GM12878 (cell line): ENCODE results near the gene CRX. TPM values are rescaled to one million over a fixed set of nuclear protein-coding genes. Genes with fewer than 3 reads are reported as not detected.
A peak's percentile ranks its signal among the peaks of the same experiment; 100 is the strongest.

ENCODE experiments used
- ATAC-seq: fragments of 200-7000 bp; cut with Tn5 transposase; 3 replicates; pipeline ENCODE4 v1.9.1; 2020; ENCODE audit warnings: mild to moderate bottlenecking, moderate library complexity
- BruUV-seq: library from RNA; stranded (reverse); fragments of 400-500 nt; replicated peaks from 2 replicates; lab custom pipeline; 2021; lab: Mats Ljungman, UMichigan
- CTCF ChIA-PET: fragments of 300-600 bp; sonication (Branson Sonifier 250); formaldehyde crosslinking; extraction: SDS; loops from one replicate; lab custom pipeline; 2021; ENCODE audit warnings: inconsistent platforms; lab: Yijun Ruan, JAX
- POLR2A ChIA-PET: fragments of 350-600 bp; formaldehyde crosslinking; extraction: SDS; loops from one replicate; lab custom pipeline; 2021; ENCODE audit warnings: inconsistent platforms; lab: Charles Lee
- RAD21 ChIA-PET: fragments of 300-600 bp; sonication (Branson Sonifier 250); formaldehyde crosslinking; loops from one replicate; lab custom pipeline; 2023; ENCODE audit warnings: antibody characterized with exemption; ENCODE audit not compliant: unreplicated experiment; lab: Charles Lee
- SMC1A ChIA-PET: fragments of 300-600 bp; sonication (Branson Sonifier 250); formaldehyde crosslinking; loops from one replicate; lab custom pipeline; 2023; ENCODE audit not compliant: unreplicated experiment, uncharacterized antibody; lab: Charles Lee
- DNase-seq: peaks from one replicate; pipeline ENCODE4 v3.0.0-alpha.2; 2011; ENCODE audit warnings: low read depth, low spot score
- FAIRE-seq: peaks from 3 replicates; lab custom pipeline; 2011; peaks lifted over from hg19 to GRCh38; lab: Jason Lieb, UNC
- H2AFZ ChIP-seq: 2 replicates; pipeline ENCODE4 v1.6.0; 2011; ENCODE audit warnings: low read depth, low read length, control low read depth; ENCODE audit not compliant: control insufficient read depth
- H3K27ac ChIP-seq: 2 replicates; pipeline ENCODE4 v1.5.1; 2011; ENCODE audit warnings: control low read depth; ENCODE audit not compliant: control insufficient read depth, insufficient read depth
- H3K27me3 ChIP-seq, 2 experiments: replicated peaks in 1 of 2; 2 replicates each; pipeline versions ENCODE4 v1.6.0 to v1.6.1; 2011; ENCODE audit warnings: low read length in 1 of 2; ENCODE audit not compliant: control insufficient read depth in 2 of 2, insufficient read depth in 2 of 2
- H3K36me3 ChIP-seq, 2 experiments: 2 replicates each; pipeline ENCODE4 v1.5.1; 2011; ENCODE audit warnings: low read length in 1 of 2; ENCODE audit not compliant: control insufficient read depth in 2 of 2, insufficient read depth in 2 of 2
- H3K4me1 ChIP-seq: 2 replicates; pipeline ENCODE4 v1.6.1; 2011; ENCODE audit warnings: mild to moderate bottlenecking, low read length, moderate library complexity, mixed read lengths; ENCODE audit not compliant: control insufficient read depth, insufficient read depth
- H3K4me2 ChIP-seq: 2 replicates; pipeline ENCODE4 v1.6.0; 2011; ENCODE audit warnings: control low read depth; ENCODE audit not compliant: control insufficient read depth, insufficient read depth
- H3K4me3 ChIP-seq: fragments of 200-600 bp; sonication (generic); 2 replicates; pipeline ENCODE4 v1.5.1; 2016
- H3K79me2 ChIP-seq: 2 replicates; pipeline ENCODE4 v1.6.0; 2011; ENCODE audit warnings: low read length; ENCODE audit not compliant: control insufficient read depth, insufficient read depth
- H3K9ac ChIP-seq: 2 replicates; pipeline ENCODE4 v1.8.0; 2011; ENCODE audit warnings: low read length, control low read depth, mixed read lengths; ENCODE audit not compliant: control insufficient read depth, insufficient read depth
- H3K9me3 ChIP-seq: replicated peaks from 3 replicates; pipeline ENCODE4 v1.5.1; 2011; ENCODE audit warnings: mild to moderate bottlenecking, low read length; ENCODE audit not compliant: control insufficient read depth, insufficient read depth
- H4K20me1 ChIP-seq: 2 replicates; pipeline ENCODE4 v1.6.0; 2011; ENCODE audit not compliant: control insufficient read depth, insufficient read depth
- ASH2L ChIP-seq: fragments of 300-600, 200-600 bp; sonication (generic); IDR thresholded peaks from 2 replicates; pipeline ENCODE4 v1.6.1; 2017; ENCODE audit warnings: low read depth, mild to moderate bottlenecking, borderline replicate concordance
- ATF3 ChIP-seq: IDR thresholded peaks from 2 replicates; pipeline ENCODE4 v1.6.1; 2011; ENCODE audit warnings: low read depth, mild to moderate bottlenecking, low read length, moderate library complexity, borderline replicate concordance; ENCODE audit errors: extremely low read depth
- CHD1 ChIP-seq: IDR thresholded peaks from 2 replicates; pipeline ENCODE4 v1.6.1; 2012; ENCODE audit warnings: low read depth, low read length, improper control_type of control experiment
- EZH2 ChIP-seq: IDR thresholded peaks from 2 replicates; pipeline ENCODE4 v1.6.1; 2012; ENCODE audit warnings: low read depth, mild to moderate bottlenecking, control low read depth, inconsistent platforms, low read length, borderline replicate concordance; ENCODE audit not compliant: control insufficient read depth
- FOS ChIP-seq: IDR thresholded peaks from 3 replicates; pipeline ENCODE4 v1.6.1; 2011; ENCODE audit warnings: borderline replicate concordance; ENCODE audit not compliant: insufficient read length; ENCODE audit errors: extremely low read depth
- HCFC1 ChIP-seq: fragments of 150-350 bp; IDR thresholded peaks from 2 replicates; pipeline ENCODE4 v1.6.1; 2014; ENCODE audit warnings: low read length
- HDAC2 ChIP-seq: fragments of 200-600 bp; sonication (generic); IDR thresholded peaks from 2 replicates; pipeline ENCODE4 v1.6.1; 2017
- IKZF2 ChIP-seq, 2 experiments: fragments of 450-650 bp; IDR thresholded peaks; 2 replicates each; pipeline ENCODE4 v1.6.1; 2017; ENCODE audit warnings: mild to moderate bottlenecking in 2 of 2, moderate library complexity in 2 of 2
- IRF4 ChIP-seq: IDR thresholded peaks from 2 replicates; pipeline ENCODE4 v1.6.1; 2011; ENCODE audit warnings: low read depth, low read length
- KAT2A ChIP-seq: conservative IDR thresholded peaks from 2 replicates; pipeline ENCODE4 v1.6.1; 2011; ENCODE audit warnings: low read depth, low read length; ENCODE audit not compliant: control insufficient read depth
- NFIC ChIP-seq: IDR thresholded peaks from 2 replicates; pipeline ENCODE4 v1.6.1; 2012; ENCODE audit warnings: low read depth, mild to moderate bottlenecking, inconsistent platforms, low read length, moderate library complexity
- PAX8 ChIP-seq: fragments of 450-650 bp; IDR thresholded peaks from 2 replicates; pipeline ENCODE4 v1.6.1; 2017; ENCODE audit warnings: mild to moderate bottlenecking, moderate library complexity
- SMAD5 ChIP-seq: IDR thresholded peaks from 2 replicates; pipeline ENCODE4 v1.6.1; 2016; ENCODE audit warnings: antibody characterized with exemption, low read depth
- SPI1 ChIP-seq: IDR thresholded peaks from 2 replicates; pipeline ENCODE4 v1.6.1; 2011; ENCODE audit warnings: low read depth, mild to moderate bottlenecking, low read length, moderate library complexity, borderline replicate concordance; ENCODE audit not compliant: insufficient read depth
- ZNF274 ChIP-seq: IDR thresholded peaks from one replicate; pipeline ENCODE4 v1.8.0; 2011; ENCODE audit not compliant: insufficient read length, insufficient read depth
- WGBS: methylation state at CpG from one replicate; pipeline ENCODE4 v1.1.6; 2016; ENCODE audit warnings: low lambda C conversion rate; ENCODE audit not compliant: insufficient replicate concordance, insufficient coverage; ENCODE audit errors: missing lambda C conversion rate; 5-methylcytosine and 5-hydroxymethylcytosine counted together
- in situ Hi-C: fragments of 300-500 bp; cut with MboI; formaldehyde crosslinking; loops from 9 replicates; pipeline ENCODE4 v1.14.3; 2018; ENCODE audit warnings: mixed read lengths
- intact Hi-C: fragments of 100-400 bp; cut with micrococcal nuclease; formaldehyde crosslinking; loops from one replicate; pipeline ENCODE4 v1.14.2; 2022; ENCODE audit not compliant: unreplicated experiment
- polyA plus RNA-seq, 11 experiments: library from polyadenylated mRNA; depleted of rRNA in 4 of 11; unstranded in 6 of 11; stranded (reverse) in 5 of 11; fragments of >200 nt; fragmentation: Nextera tagmentation in 4 of 11; fragmentation: Illumina TruSeq in 1 of 11; extraction: Ambion mirVana in 4 of 11; extraction: Trizol in 1 of 11; gene quantifications; 1 replicate in 1 of 11; 2 replicates in 10 of 11; pipeline versions ENCODE4 v1.2.1 to v1.2.3, GENCODE V29; 2011 to 2016; ENCODE audit warnings: inconsistent platforms in 2 of 11, missing spikeins in 2 of 11, low read depth in 1 of 11
- total RNA-seq, 4 experiments: library from RNA; depleted of rRNA in 3 of 4; stranded (reverse); fragments of >200 nt in 3 of 4; fragmentation: Illumina TruSeq in 1 of 4; extraction: Trizol in 1 of 4; gene quantifications; 2 replicates each; pipeline versions ENCODE4 v1.2.1 to v1.2.3, GENCODE V29; 2013 to 2021
- TF ChIP-seq, protein P1 (sequence below): fragments of 450-650 bp; IDR thresholded peaks from 2 replicates; pipeline ENCODE4 v1.6.1; 2016; ENCODE audit warnings: mild to moderate bottlenecking, moderate library complexity, borderline replicate concordance

Gene CRX
- total and polyA plus RNA-seq, 10 of the 15 experiments (the other 5 are each of a cell fraction or from before 2014, with no cell fraction given), result not detected

DNA sequence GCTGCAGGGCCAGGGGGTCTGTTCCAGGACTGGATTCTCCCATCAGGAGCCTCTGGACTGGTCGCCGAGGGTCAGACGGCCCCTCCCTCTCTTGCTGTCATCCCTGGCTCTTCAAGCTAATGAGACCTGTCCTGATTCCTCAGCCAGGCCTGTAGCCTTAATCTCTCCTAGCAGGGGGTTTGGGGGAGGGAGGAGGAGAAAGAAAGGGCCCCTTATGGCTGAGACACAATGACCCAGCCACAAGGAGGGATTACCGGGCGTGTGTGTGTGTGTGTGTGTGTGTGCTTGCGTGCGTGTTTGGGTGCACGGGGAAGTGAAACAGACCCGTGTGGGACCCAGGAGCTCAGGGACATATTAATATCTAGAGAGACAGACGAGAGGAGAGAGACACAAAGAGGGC is 1.9 kb upstream of the CRX start:
- ChIA-PET POLR2A (no interaction called here), RAD21 (no interaction called here), SMC1A (no interaction called here), CTCF (no interaction called here)
- DNase-seq (no peak), FAIRE-seq (no peak), ATAC-seq (no peak)
- BruUV-seq, result no TSS peak
- no peaks in the 10 kb centered on the region; a peak in 3 of 4 replicates for H3K27me3 ChIP-seq
- TF ChIP-seq PAX8 (no peak), SPI1 (peak; percentile 68; the same call in 1 of the 2 replicates), HCFC1 (no peak), IRF4 (no peak), IKZF2 (IDR thresholded peaks at IDR 0.05) (peak in 1 of 2 experiments; percentile 22; a peak in 2 of 4 replicates)
- WGBS, result 1% methylated on average over 10 of the region's 10 CpGs
- H4K20me1 ChIP-seq, result no peaks in the 10 kb centered on the region
- H3K9ac ChIP-seq, result no peak overlapping the region
- H3K27ac ChIP-seq, result no peak overlapping the region
- no peak overlapping the region for H2AFZ ChIP-seq
- peaks cover 4% of the 10 kb centered on the region; the same call in 1 of the 2 replicates for H3K4me1 ChIP-seq
- H3K36me3 ChIP-seq, result no peaks in the 10 kb centered on the region
- 0 out of 2 replicates have a peak overlapping the region, but pooled peaks have one; percentile 38 for H3K4me2 ChIP-seq
- intact Hi-C loops (no loop called here), in situ Hi-C loops (no loop called here)
- H3K4me3 ChIP-seq, result no peak overlapping the region
- no peaks in the 10 kb centered on the region for H3K79me2 ChIP-seq
- H3K9me3 ChIP-seq, result no peaks in the 10 kb centered on the region

DNA sequence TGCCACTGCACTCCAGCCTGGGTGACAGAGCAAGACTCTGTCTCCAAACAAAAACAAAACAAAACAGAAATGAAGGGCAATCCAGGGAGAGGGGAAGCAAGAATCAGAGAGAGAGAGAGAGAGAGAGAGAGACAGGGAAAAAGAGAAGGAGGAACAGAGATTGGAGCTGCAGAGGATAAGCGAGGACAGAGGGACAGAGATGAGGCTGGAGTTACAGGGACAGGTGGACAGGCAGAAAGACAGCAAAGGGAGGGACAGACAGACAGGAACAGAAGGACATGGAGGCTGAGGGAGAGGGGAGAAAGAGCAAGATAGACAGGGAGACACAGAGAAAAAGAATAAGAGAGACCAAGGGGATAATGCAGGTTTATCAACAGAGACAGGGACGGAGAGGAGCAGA is 1.3 kb upstream of the CRX start:
- RAD21 ChIA-PET, result no interaction called here
- no peak overlapping the region for H3K27ac ChIP-seq
- WGBS, result 37% methylated on average over 2 of the region's 2 CpGs
- no peak for FAIRE-seq
- no peaks in the 10 kb centered on the region for H4K20me1 ChIP-seq
- H3K9ac ChIP-seq, result no peak overlapping the region
- H3K4me3 ChIP-seq, result no peak overlapping the region
- SMC1A ChIA-PET, result no interaction called here
- CTCF ChIA-PET, result no interaction called here
- intact Hi-C loops, result no loop called here
- DNase-seq, result no peak
- in situ Hi-C loops, result no loop called here
- H2AFZ ChIP-seq, result no peak overlapping the region
- ATAC-seq, result no peak
- no TSS peak for BruUV-seq
- H3K9me3 ChIP-seq, result no peaks in the 10 kb centered on the region
- POLR2A ChIA-PET, result no interaction called here
- H3K4me2 ChIP-seq, result no peak overlapping the region
- H3K4me1 ChIP-seq, result peaks cover 4% of the 10 kb centered on the region; the same call in 1 of the 2 replicates
- TF ChIP-seq ZNF274 (no peak), KAT2A (no peak), NFIC (no peak), SMAD5 (no peak), CHD1 (no peak), EZH2 (no peak), FOS (no peak), ASH2L (no peak), ATF3 (no peak), HDAC2 (no peak)
- TF ChIP-seq, protein P1, sequence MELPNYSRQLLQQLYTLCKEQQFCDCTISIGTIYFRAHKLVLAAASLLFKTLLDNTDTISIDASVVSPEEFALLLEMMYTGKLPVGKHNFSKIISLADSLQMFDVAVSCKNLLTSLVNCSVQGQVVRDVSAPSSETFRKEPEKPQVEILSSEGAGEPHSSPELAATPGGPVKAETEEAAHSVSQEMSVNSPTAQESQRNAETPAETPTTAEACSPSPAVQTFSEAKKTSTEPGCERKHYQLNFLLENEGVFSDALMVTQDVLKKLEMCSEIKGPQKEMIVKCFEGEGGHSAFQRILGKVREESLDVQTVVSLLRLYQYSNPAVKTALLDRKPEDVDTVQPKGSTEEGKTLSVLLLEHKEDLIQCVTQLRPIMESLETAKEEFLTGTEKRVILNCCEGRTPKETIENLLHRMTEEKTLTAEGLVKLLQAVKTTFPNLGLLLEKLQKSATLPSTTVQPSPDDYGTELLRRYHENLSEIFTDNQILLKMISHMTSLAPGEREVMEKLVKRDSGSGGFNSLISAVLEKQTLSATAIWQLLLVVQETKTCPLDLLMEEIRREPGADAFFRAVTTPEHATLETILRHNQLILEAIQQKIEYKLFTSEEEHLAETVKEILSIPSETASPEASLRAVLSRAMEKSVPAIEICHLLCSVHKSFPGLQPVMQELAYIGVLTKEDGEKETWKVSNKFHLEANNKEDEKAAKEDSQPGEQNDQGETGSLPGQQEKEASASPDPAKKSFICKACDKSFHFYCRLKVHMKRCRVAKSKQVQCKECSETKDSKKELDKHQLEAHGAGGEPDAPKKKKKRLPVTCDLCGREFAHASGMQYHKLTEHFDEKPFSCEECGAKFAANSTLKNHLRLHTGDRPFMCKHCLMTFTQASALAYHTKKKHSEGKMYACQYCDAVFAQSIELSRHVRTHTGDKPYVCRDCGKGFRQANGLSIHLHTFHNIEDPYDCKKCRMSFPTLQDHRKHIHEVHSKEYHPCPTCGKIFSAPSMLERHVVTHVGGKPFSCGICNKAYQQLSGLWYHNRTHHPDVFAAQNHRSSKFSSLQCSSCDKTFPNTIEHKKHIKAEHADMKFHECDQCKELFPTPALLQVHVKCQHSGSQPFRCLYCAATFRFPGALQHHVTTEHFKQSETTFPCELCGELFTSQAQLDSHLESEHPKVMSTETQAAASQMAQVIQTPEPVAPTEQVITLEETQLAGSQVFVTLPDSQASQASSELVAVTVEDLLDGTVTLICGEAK, result no peak
- no peaks in the 10 kb centered on the region for H3K36me3 ChIP-seq
- H3K79me2 ChIP-seq, result no peaks in the 10 kb centered on the region
- no peaks in the 10 kb centered on the region; a peak in 3 of 4 replicates for H3K27me3 ChIP-seq
